ENCODE data around the gene LPCAT2. TPM values are rescaled to one million over a fixed set of nuclear protein-coding genes. Genes with fewer than 3 reads are reported as not detected.

The LPCAT2 gene
- total RNA-seq, 1 donor from 2014 or later: 15.7 TPM

Other genes starting within 250 kb of the LPCAT2 start
- gene IRX6, start 184.9 kb upstream of the LPCAT2 start, total RNA-seq: 2.3 TPM
- gene MMP2, start 29.9 kb upstream of the LPCAT2 start, total RNA-seq: 521 TPM
- gene CAPNS2, start 57.6 kb downstream of the LPCAT2 start, total RNA-seq: 0.55 TPM
- gene SLC6A2, start 146.9 kb downstream of the LPCAT2 start, total RNA-seq: 0.64 TPM

All from mesenteric fat pad (tissue), 1 donor.